Keratinocyte (primary cell): ENCODE measurements around the gene PCGF3.

Experiments
- CTCF ChIP-seq, 3 experiments: IDR thresholded peaks in 1 of 3; conservative IDR thresholded peaks in 1 of 3; optimal IDR thresholded peaks in 1 of 3; 2 replicates in 2 of 3; 3 replicates in 1 of 3; pipeline versions ENCODE3 to v1.5.1; 2011; ENCODE audit warnings: low read length in 3 of 3, mild to moderate bottlenecking in 3 of 3, moderate library complexity in 2 of 3, control low read depth in 1 of 3, inconsistent platforms in 1 of 3; ENCODE audit not compliant: insufficient read depth in 2 of 3; ENCODE audit errors: extremely low read depth in 1 of 3
- EZH2 ChIP-seq: IDR thresholded peaks from one replicate; pipeline ENCODE4 v1.6.1; 2012; ENCODE audit warnings: inconsistent platforms, mild to moderate bottlenecking, low read length, moderate library complexity

DNA sequence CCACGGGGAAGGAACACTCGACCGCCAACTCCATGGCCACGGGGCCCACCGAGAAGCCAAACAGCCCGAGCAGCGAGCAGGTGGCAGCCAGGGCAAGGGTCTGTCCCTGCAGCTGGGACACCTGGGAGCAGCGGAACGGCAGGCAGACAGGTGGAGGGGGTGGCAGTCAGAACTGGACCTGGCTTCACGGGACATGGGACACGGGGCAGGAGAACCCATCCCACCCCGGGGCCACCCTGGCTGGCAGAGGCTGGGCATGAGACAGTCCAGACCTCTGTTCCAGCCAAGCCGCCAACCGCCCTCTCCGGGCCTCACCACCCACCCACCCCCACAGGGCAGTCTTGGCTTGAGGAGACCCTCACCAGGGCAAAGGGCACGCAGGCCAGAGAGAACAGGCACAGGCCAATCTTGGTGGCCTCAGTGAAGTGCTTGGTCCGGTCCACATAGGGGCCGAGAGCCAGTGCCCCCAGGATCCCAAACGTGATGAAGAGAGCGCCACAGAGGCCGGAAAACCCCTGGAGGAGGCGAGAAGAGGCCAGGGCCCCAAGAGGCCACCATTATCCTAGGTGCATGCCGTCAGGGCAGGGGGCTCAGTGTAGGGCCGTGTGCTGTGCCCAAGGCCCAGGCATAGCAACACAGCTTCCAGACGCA lies 22.3 kb upstream of the PCGF3 start:
- TF ChIP-seq CTCF (optimal IDR thresholded peaks at IDR 0.05 in 1 of 3, IDR thresholded peaks at IDR 0.05 in 1 of 3, conservative IDR thresholded peaks at IDR 0.05 in 1 of 3; ENCODE audit: extremely low read depth in 1 of 3, insufficient read depth in 2 of 3, low read length in 3 of 3) = no peak
- TF ChIP-seq EZH2 = no peak
